ENCODE data around the gene RSPH3.

Gene RSPH3

GRCh38 chr6:158938220-158938619 is 61.8 kb downstream of the RSPH3 start:
- Histone ChIP-seq H3K36me3 (no peaks in the 10 kb centered on the region), H3K4me3 (ENCODE audit: low read depth, low read length) (no peak overlapping the region), H3K27me3 (no peaks in the 10 kb centered on the region), H3K9me3 (no peaks in the 10 kb centered on the region), H3K4me1 (no peaks in the 10 kb centered on the region)
- TF ChIP-seq CTCF (IDR thresholded peaks at IDR 0.05; ENCODE audit: low read depth, low read length) = no peak
- no peak for DNase-seq

GRCh38 chr6:158934157-158934556 is 65.8 kb downstream of the RSPH3 start:
- TF ChIP-seq CTCF (IDR thresholded peaks at IDR 0.05; ENCODE audit: low read depth, low read length) = no peak
- Histone ChIP-seq H3K4me1 (no peaks in the 10 kb centered on the region), H3K27me3 (no peaks in the 10 kb centered on the region), H3K9me3 (no peaks in the 10 kb centered on the region), H3K4me3 (ENCODE audit: low read depth, low read length) (no peak overlapping the region), H3K36me3 (no peaks in the 10 kb centered on the region)
- DNase-seq = no peak

- Histone ChIP-seq H3K9me3 (no peaks in the 10 kb centered on the region), H3K36me3 (no peaks in the 10 kb centered on the region), H3K27me3 (no peaks in the 10 kb centered on the region), H3K4me3 (ENCODE audit: low read depth, low read length) (no peak overlapping the region), H3K4me1 (no peaks in the 10 kb centered on the region)
- DNase-seq = no peak
- no peak for TF ChIP-seq CTCF (IDR thresholded peaks at IDR 0.05; ENCODE audit: low read depth, low read length)
Measured at GRCh38 chr6:158933079-158933595, 66.9 kb downstream of the RSPH3 start.

GRCh38 chr6:158928068-158928467 is 71.9 kb downstream of the RSPH3 start:
- Histone ChIP-seq H3K36me3 (no peaks in the 10 kb centered on the region), H3K4me3 (ENCODE audit: low read depth, low read length) (no peak overlapping the region), H3K4me1 (peaks cover 2% of the 10 kb centered on the region; the same call in 1 of the 2 replicates), H3K9me3 (no peaks in the 10 kb centered on the region), H3K27me3 (no peaks in the 10 kb centered on the region)
- no peak for TF ChIP-seq CTCF (IDR thresholded peaks at IDR 0.05; ENCODE audit: low read depth, low read length)
- DNase-seq = no peak

- peaks cover 2% of the 10 kb centered on the region; the same call in 1 of the 2 replicates for H3K4me1 ChIP-seq
- no peak for TF ChIP-seq CTCF (IDR thresholded peaks at IDR 0.05; ENCODE audit: low read depth, low read length)
- H3K27me3 ChIP-seq = no peaks in the 10 kb centered on the region
- DNase-seq = no peak
- no peaks in the 10 kb centered on the region for H3K36me3 ChIP-seq
- no peak overlapping the region for H3K4me3 ChIP-seq (ENCODE audit: low read depth, low read length)
- H3K9me3 ChIP-seq = no peaks in the 10 kb centered on the region
Measured at GRCh38 chr6:158926414-158926813, 73.6 kb downstream of the RSPH3 start.

- no peaks in the 10 kb centered on the region for H3K36me3 ChIP-seq
- no peak for DNase-seq
- peaks cover 2% of the 10 kb centered on the region; the same call in 1 of the 2 replicates for H3K4me1 ChIP-seq
- no peaks in the 10 kb centered on the region for H3K9me3 ChIP-seq
- no peak overlapping the region for H3K4me3 ChIP-seq (ENCODE audit: low read depth, low read length)
- no peak for TF ChIP-seq CTCF (IDR thresholded peaks at IDR 0.05; ENCODE audit: low read depth, low read length)
- no peaks in the 10 kb centered on the region for H3K27me3 ChIP-seq
Measured at GRCh38 chr6:158924499-158925455, 75.2 kb downstream of the RSPH3 start.
